ENCODE measurements around the gene ZFYVE27.
A peak's percentile ranks its signal among the peaks of the same experiment; 100 is the strongest.

ZFYVE27 gene

DNA sequence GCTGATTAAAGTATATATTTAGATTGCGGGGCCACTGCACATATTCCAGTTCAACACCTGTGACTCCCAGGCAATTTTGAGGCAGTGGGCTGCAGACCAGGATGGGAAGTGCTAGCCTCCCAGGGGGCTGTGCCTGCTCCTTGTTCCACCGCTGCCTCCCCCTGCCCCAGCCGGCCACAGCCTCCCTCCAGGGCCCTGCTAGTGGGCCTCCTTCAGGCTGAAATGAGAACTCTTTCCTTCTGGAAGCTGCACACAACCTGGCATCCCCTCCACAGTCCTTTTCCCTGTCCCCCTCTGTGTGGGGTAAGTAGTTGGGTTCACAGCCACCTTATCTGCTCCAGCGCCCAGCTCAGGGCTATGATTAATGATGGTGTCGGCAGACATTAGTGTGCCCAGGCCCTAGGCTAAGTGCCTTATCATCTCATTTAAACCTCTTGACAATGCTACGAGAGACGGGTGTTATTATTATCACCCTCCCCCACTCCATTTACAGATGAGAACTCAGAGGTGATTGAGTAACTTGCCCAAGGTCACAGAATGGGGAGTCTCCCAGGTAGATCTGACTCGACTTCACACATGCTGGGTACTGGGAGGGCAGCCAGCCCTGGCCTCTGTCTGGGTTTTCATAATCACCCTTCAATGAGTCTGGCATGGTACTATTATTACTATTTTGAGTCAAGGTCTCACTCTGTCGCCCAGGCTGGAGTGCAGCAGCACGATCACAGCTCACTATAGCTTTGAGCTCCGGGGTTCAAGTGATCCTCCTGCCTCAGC is 45.7 kb downstream of the ZFYVE27 start:
- intact Hi-C loops (cut with DNase I) = no loop called here

GRCh38 chr10:97784200-97784810 is 47.4 kb downstream of the ZFYVE27 start:
- intact Hi-C loops (cut with DNase I) = no loop called here

More for the DNA sequence above, 45.7 kb downstream of the ZFYVE27 start:
- peak in 3 of 10 donors; percentile 28 to 52 (median 29) for DNase-seq

DNA sequence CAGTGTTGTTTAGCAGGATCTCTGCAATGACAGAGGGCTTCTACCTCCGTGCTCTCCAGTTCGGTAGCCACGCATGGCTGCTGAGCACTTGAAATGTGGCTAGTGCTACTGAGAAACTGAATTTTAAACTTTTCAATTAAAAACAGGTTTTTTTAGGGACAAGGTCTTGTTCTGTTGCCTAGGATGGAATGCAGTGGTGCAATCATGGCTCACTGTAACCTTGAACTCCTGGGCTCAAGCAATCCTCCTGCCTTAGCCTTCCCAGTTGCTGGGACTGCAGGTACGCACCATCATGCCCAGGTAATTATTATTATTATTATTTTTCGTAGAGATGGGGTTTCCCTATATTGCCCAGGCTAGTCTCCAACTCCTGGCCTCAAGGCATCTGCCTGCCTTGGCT is 48.3 kb downstream of the ZFYVE27 start:
- intact Hi-C loops (cut with DNase I) = no loop called here
- DNase-seq = peak in 2 of 10 donors; percentile 27 to 40

More at GRCh38 chr10:97784200-97784810, 47.4 kb downstream of the ZFYVE27 start:
- peak in 3 of 10 donors; percentile 27 to 42 (median 38) for DNase-seq

GRCh38 chr10:97785731-97786130 is 48.8 kb downstream of the ZFYVE27 start:
- DNase-seq = peak in 2 of 10 donors; percentile 7 to 55
- intact Hi-C loops (cut with DNase I) = no loop called here

GRCh38 chr10:97788552-97789442 is 51.9 kb downstream of the ZFYVE27 start:
- peak in 3 of 10 donors; percentile 41 to 63 (median 62) for DNase-seq
- intact Hi-C loops (cut with DNase I) = no loop called here

- intact Hi-C loops (cut with DNase I) = loop anchor here (5.0 kb wide), 1 partner anchor 77 kb away; no protein-coding TSS in a partner anchor
- peak in 3 of 10 donors; percentile 16 to 58 (median 53) for DNase-seq
Measured at GRCh38 chr10:97789770-97790397, 53.0 kb downstream of the ZFYVE27 start.

DNA sequence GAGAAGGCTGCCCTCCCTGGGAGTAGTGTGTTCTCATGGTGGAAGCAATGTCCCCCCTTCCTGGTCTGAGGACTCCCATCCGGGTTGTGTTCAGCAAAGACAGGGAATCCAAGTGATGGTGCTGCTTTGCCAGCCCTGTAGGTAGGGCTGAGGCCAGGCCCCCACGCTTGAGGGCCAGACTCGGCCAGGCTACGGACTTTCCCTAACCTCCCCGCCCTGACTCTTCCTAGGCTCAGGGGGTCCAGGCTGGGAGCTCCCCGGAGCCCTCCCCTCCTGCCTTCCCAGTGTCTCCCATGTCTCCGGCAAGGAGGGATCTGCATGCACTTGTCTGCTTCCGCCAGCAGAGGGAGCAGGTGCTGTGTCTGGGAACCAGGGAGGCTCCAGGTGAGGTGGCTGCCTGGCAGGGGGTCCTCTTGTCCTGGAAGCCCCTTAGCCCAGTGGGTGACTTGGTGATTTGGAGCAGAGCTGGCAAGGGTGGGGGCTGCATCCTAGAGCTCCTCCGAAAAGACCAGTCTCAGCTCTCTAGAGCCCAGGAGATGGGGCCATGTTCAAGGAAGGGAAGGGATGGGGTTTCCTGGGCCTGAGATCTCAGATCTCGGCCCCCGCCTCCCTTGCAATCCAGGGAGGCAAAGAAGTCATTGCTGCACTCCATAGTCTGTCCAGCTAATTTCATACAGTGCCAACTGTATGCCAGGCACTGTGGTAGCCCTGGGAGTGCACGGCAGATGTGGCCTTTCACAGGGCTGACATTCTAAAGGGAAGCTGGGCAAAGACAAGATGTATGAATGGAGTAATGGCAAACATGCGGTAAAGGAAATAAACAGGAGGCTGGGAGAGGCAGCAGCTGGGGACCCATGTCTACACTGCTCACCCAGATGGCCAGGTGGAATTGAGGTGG is 55.1 kb downstream of the ZFYVE27 start:
- peak; percentile 63 to 96 (median 78) for DNase-seq
- intact Hi-C loops (cut with DNase I) = loop anchor here (5.0 kb wide), 1 partner anchor 75 kb away; no protein-coding TSS in a partner anchor

GRCh38 chr10:97795886-97796285 is 59.0 kb downstream of the ZFYVE27 start:
- intact Hi-C loops (cut with DNase I) = no loop called here

GRCh38 chr10:97796651-97797050 is 59.7 kb downstream of the ZFYVE27 start:
- no peak for DNase-seq
- intact Hi-C loops (cut with DNase I) = no loop called here

More at GRCh38 chr10:97795886-97796285, 59.0 kb downstream of the ZFYVE27 start:
- peak in 1 of 10 donors; percentile 16 for DNase-seq

DNA sequence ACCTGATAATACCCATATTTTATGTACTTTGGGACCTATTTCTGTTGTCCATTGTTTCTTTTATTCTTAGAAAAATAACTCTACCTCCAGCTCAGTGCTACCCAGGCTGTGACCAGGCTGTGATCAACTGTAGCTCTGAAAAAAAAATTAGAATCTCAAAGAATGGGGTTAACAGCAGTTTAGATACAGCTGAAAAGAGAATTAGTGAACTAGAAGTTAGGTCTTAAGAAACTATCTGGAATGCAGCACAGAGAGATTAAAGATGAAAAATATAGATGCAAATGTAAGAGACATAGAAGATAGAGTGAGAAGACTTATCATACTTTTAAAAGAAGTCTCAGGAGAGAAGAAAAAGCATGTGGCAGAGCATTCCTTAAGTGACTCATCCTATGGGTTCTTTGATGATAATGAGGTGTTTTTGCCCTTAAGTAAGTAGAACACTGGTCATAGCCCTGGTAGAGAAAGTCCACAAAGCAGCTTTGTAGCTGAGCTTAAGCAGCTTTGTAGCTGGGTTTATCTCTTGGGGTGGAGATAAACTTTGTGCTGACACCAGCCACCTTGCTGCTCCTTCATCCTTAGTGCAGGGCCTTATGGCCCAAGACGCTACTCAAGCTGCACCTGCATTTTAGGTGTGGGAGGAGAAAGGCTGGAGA is 62.2 kb downstream of the ZFYVE27 start:
- intact Hi-C loops (cut with DNase I) = no loop called here
- DNase-seq = no peak

- intact Hi-C loops (cut with DNase I) = no loop called here
- DNase-seq = peak in 3 of 10 donors; percentile 12 to 61 (median 21)
Measured at GRCh38 chr10:97800474-97800873, 63.5 kb downstream of the ZFYVE27 start.

DNA sequence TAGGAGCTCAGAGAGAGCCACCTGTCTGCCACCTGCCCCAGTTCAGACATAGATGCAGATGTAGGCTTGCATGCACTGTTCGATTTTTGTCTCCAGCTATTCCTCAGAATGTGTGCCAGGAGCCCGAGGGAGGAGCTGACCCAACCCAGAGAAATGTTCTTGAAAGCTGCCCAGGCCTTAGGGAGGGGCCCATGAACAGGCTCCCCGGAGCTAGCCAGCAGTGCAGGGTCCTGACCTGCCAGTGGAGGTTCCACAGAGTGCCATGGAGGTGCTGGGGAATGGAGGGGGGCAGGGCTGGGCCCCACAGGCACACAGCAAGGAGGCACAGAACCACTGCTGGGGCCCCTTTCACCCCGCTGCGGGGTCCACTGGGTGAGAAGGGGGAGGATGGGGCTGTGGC is 64.5 kb downstream of the ZFYVE27 start:
- intact Hi-C loops (cut with DNase I) = no loop called here

DNA sequence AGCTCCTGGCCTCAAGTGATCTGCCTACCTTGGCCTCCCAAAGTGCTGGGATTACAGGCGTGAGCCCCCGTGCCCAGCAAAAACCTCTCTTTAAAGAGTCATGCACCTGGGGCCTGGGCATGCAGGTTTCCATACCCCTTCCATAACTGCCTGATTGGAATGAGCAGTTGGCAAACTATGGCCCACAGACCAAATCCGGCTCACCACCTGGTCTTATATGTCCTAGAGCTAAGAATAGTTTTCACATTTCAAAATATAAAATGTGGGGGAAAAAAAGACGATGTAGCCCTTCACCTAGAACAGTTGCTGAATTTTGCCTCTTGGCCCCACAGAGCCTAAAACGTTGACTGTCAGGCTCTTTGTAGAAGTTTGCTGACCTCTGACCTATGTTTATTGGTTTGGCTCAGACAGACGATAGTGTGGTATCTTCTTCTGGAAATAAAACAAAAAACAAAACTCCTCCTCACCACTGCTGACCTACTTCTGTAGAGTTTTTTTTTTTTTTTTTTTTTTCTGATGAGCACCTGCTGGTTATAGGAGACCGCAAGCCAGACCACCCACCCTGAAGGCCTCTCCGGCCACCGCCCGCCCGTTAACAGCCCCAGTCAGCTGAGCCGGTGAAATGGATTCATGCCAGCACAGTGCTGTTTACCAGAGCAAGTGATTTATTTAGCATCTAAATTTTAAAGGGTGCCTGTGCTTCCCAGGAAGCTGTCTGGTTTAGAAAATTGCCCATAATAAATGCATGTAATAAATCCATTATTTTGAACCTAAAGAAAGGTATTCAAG is 68.4 kb downstream of the ZFYVE27 start:
- DNase-seq = peak in 2 of 10 donors; percentile 59 to 77
- intact Hi-C loops (cut with DNase I) = no loop called here

More for the DNA sequence above, 64.5 kb downstream of the ZFYVE27 start:
- DNase-seq = peak in 2 of 10 donors; percentile 49 to 54

- peak in 2 of 10 donors; percentile 37 to 56 for DNase-seq
- intact Hi-C loops (cut with DNase I) = no loop called here
Measured at GRCh38 chr10:97805949-97806348, 69.0 kb downstream of the ZFYVE27 start.

GRCh38 chr10:97810446-97810845 is 73.5 kb downstream of the ZFYVE27 start:
- intact Hi-C loops (cut with DNase I) = no loop called here
- DNase-seq = no peak

Measured in posterior cingulate gyrus (tissue), 11 donors.